Measurements from ENCODE around the gene MERTK. TPM values are rescaled to one million over a fixed set of nuclear protein-coding genes. Genes with fewer than 3 reads are reported as not detected.
A peak's percentile ranks its signal among the peaks of the same experiment; 100 is the strongest.

MERTK gene
- total and polyA plus RNA-seq, 2 of the 8 experiments (the other 6 are each of a cell fraction or from before 2014, with no cell fraction given): 6.5 to 7.0 TPM

- H3K9ac ChIP-seq (replicated peaks in 1 of 4; ENCODE audit: extremely low read depth in 1 of 4, low read depth in 3 of 4, low read length in 3 of 4): no peak overlapping the region
- H3K4me2 ChIP-seq (ENCODE audit: insufficient read depth in 1 of 2, low read depth in 2 of 2, low read length in 2 of 2): no peak overlapping the region
- H3K23ac ChIP-seq (ENCODE audit: insufficient read length): no peak overlapping the region
- H3K9me3 ChIP-seq (ENCODE audit: insufficient read depth in 2 of 2, low read depth in 1 of 2, low read length in 1 of 2): no peaks in the 10 kb centered on the region
- H3K14ac ChIP-seq (ENCODE audit: insufficient read length): no peak overlapping the region
- no peak overlapping the region for H2BK120ac ChIP-seq (replicated peaks; ENCODE audit: low read depth, low read length)
- H3K79me1 ChIP-seq (ENCODE audit: low read depth, low read length): no peaks in the 10 kb centered on the region
- FAIRE-seq: no peak
- no peak overlapping the region for H4K8ac ChIP-seq (ENCODE audit: extremely low read depth, insufficient read depth, low read length)
- no peak overlapping the region for H3K18ac ChIP-seq (ENCODE audit: extremely low read depth, low read length)
- no peak overlapping the region for H3K27ac ChIP-seq (ENCODE audit: low read depth, low read length)
- POLR2A ChIA-PET (ENCODE audit: partially characterized antibody): no interaction called here
- H3K36me3 ChIP-seq (ENCODE audit: control insufficient read depth in 2 of 4, insufficient read depth in 4 of 4, low read length in 3 of 4): no peaks in the 10 kb centered on the region
- no peaks in the 10 kb centered on the region for H4K20me1 ChIP-seq (replicated peaks in 1 of 2; ENCODE audit: control insufficient read depth in 1 of 2, insufficient read depth in 2 of 2, low read length in 2 of 2)
- H2AFZ ChIP-seq (ENCODE audit: low read length): no peak overlapping the region
- no peaks in the 10 kb centered on the region for H3K23me2 ChIP-seq (ENCODE audit: low read depth, low read length)
- H4K91ac ChIP-seq (replicated peaks; ENCODE audit: insufficient read length, low read length): no peak overlapping the region
- no peak overlapping the region for H3K56ac ChIP-seq (replicated peaks; ENCODE audit: insufficient read length, low read depth, low read length)
- CTCF ChIA-PET (ENCODE audit: partially characterized antibody): interaction anchor here (0.6 to 3.4 kb wide), 11 partner anchors 11 to 194 kb away, joined by 3 to 28 read pairs (median 5); partner anchors contain the start of gene MERTK
- H4K5ac ChIP-seq (ENCODE audit: insufficient read length, low read depth, low read length): no peak overlapping the region
- H3K4ac ChIP-seq (replicated peaks; ENCODE audit: insufficient read length, low read depth, low read length): no peak overlapping the region
- no peak overlapping the region for H2BK20ac ChIP-seq (ENCODE audit: low read length)
- DNase-seq (ENCODE audit: low read depth in 1 of 2, low spot score in 2 of 2): no peak
- H3K4me1 ChIP-seq (replicated peaks in 1 of 4; ENCODE audit: control insufficient read depth in 3 of 4, insufficient read depth in 4 of 4, low read length in 3 of 4): no peaks in the 10 kb centered on the region
- H2BK5ac ChIP-seq (ENCODE audit: low read depth, low read length): no peak overlapping the region
- no peak overlapping the region for H2BK12ac ChIP-seq (ENCODE audit: low read depth, low read length)
- no peak overlapping the region for H3K4me3 ChIP-seq (ENCODE audit: extremely low read depth in 1 of 4, insufficient read depth in 2 of 4, low read depth in 3 of 4, low read length in 4 of 4)
- H2AK5ac ChIP-seq (ENCODE audit: low read depth, low read length): no peak overlapping the region
- 59% methylated on average over 3 of the region's 3 CpGs; no CpG with 5 or more reads in 1 of the 2 experiments for WGBS, 2 experiments (ENCODE audit: extremely low coverage in 1 of 2, insufficient coverage in 1 of 2, insufficient read length in 1 of 2, insufficient replicate concordance in 2 of 2, low coverage in 1 of 2, low lambda C conversion rate in 2 of 2, missing lambda C conversion rate in 1 of 2)
- H3K79me2 ChIP-seq (ENCODE audit: control insufficient read depth in 1 of 2, insufficient read depth in 2 of 2, low read length in 2 of 2): no peaks in the 10 kb centered on the region
- H3K27me3 ChIP-seq (replicated peaks in 1 of 4; ENCODE audit: control insufficient read depth in 3 of 4, extremely low read depth in 1 of 4, insufficient read depth in 3 of 4, low read length in 3 of 4): no peaks in the 10 kb centered on the region
- H2BK15ac ChIP-seq (ENCODE audit: low read length): no peak overlapping the region
- no peak for TF ChIP-seq GTF2F1 (IDR thresholded peaks at IDR 0.05; ENCODE audit: borderline replicate concordance, low read depth, low read length)
- no peak for TF ChIP-seq SP4 (IDR thresholded peaks at IDR 0.05; ENCODE audit: low read length)
- TF ChIP-seq USF2 (IDR thresholded peaks at IDR 0.05; ENCODE audit: low read length): no peak
- no peak for TF ChIP-seq KDM5A (IDR thresholded peaks at IDR 0.05; ENCODE audit: low read length)
- TF ChIP-seq SP1 (IDR thresholded peaks at IDR 0.05; ENCODE audit: low read depth, low read length): no peak
- no peak for TF ChIP-seq KDM4A (IDR thresholded peaks at IDR 0.05; ENCODE audit: low read depth, low read length, severe bottlenecking)
- no peak for TF ChIP-seq SP2 (IDR thresholded peaks at IDR 0.05; ENCODE audit: low read length)
- no peak for TF ChIP-seq CREB1 (IDR thresholded peaks at IDR 0.05)
- no peak for TF ChIP-seq SUZ12 (IDR thresholded peaks at IDR 0.05; ENCODE audit: low read length)
- TF ChIP-seq RNF2 (IDR thresholded peaks at IDR 0.05; ENCODE audit: borderline replicate concordance, low read depth, low read length, missing control alignments, poor library complexity, severe bottlenecking): no peak
- peak; percentile 50 to 58 (median 50) for TF ChIP-seq CTCF (IDR thresholded peaks at IDR 0.05; ENCODE audit: control extremely low read depth in 1 of 3, insufficient read depth in 1 of 3, low read depth in 1 of 3, low read length in 3 of 3)
Observed at GRCh38 chr2:112020561-112020960, 122.2 kb downstream of the MERTK start.

Measured in H1 (cell line).